ENCODE measurements around the gene MRPL22.

DNA sequence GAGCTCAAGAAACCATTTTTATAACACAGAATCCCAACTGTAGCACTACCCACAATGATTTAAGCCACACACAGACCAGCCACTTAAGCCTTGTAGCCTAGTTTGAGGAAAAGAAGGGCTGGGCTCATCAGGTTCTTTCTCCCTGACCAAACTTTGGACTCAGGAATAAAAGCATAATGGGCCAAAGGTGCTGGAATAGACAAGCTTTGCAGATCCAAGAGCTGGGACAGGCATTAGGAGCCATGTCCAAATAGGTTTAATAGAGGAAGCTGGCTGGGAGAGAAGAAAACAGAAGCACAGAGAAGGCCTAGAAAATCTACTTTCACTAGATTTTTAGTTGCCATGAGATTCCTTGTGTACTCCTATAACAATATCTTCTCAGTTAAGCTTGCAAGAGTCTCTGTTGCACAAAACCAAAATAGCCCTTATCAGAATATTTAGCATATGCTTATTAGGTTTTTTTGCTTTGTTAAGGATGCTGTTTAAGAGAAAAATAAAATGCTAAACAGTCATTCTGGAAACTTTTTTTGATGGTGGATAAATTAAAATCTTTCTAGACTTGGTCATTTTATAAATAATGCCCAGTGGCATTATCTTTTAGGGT is 44.2 kb upstream of the MRPL22 start:
- TF ChIP-seq EP300 (IDR thresholded peaks at IDR 0.05; ENCODE audit: low read depth) (no peak), POLR2A (IDR thresholded peaks at IDR 0.05) (no peak)

Data from transverse colon (tissue), 1 donor.